ENCODE results near the gene CHI3L1. TPM values are rescaled to one million over a fixed set of nuclear protein-coding genes. Genes with fewer than 3 reads are reported as not detected.

Gene CHI3L1
- total and polyA plus RNA-seq, 2 donors from 2014 or later: 49.5 to 96.6 TPM

DNA sequence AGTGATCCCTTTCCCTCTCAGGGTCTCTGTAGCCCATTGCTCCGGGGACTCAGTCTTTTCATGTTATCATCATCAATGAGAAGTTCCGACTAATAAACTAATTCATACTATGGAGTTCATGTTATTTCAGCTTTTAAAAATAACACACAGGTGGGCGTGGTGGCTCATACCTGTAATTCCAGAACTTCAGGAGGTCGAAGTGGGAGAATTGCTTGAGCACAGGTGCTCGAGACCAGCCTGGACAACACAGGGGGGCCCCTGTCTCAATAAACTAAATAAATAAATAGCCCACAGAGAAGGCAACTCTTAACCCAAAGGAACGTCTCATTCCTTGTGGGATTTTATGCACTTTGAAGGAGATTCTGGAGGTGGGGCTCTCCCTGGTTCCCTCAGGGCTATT lies 25.3 kb downstream of the CHI3L1 start:
- H3K4me3 ChIP-seq (ENCODE audit: low read length in 3 of 3): no peak overlapping the region
- no peaks in the 10 kb centered on the region for H3K36me3 ChIP-seq (ENCODE audit: control insufficient read depth in 2 of 3, insufficient read depth in 3 of 3, low read length in 3 of 3)
- intact Hi-C loops (cut with DNase I): no loop called here
- no peaks in the 10 kb centered on the region for H3K4me1 ChIP-seq (ENCODE audit: control insufficient read depth in 2 of 3, insufficient read depth in 2 of 3, low read depth in 1 of 3, low read length in 3 of 3)
- TF ChIP-seq, protein P1, sequence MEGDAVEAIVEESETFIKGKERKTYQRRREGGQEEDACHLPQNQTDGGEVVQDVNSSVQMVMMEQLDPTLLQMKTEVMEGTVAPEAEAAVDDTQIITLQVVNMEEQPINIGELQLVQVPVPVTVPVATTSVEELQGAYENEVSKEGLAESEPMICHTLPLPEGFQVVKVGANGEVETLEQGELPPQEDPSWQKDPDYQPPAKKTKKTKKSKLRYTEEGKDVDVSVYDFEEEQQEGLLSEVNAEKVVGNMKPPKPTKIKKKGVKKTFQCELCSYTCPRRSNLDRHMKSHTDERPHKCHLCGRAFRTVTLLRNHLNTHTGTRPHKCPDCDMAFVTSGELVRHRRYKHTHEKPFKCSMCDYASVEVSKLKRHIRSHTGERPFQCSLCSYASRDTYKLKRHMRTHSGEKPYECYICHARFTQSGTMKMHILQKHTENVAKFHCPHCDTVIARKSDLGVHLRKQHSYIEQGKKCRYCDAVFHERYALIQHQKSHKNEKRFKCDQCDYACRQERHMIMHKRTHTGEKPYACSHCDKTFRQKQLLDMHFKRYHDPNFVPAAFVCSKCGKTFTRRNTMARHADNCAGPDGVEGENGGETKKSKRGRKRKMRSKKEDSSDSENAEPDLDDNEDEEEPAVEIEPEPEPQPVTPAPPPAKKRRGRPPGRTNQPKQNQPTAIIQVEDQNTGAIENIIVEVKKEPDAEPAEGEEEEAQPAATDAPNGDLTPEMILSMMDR (IDR thresholded peaks at IDR 0.05; ENCODE audit: borderline replicate concordance, extremely low read depth, insufficient read depth): no peak
- H3K9me3 ChIP-seq (ENCODE audit: control insufficient read depth in 2 of 3, insufficient read depth in 1 of 3, low read length in 3 of 3): no peaks in the 10 kb centered on the region
- no peak overlapping the region for H3K9ac ChIP-seq (ENCODE audit: low read length in 3 of 3)
- no peaks in the 10 kb centered on the region for H3K27me3 ChIP-seq (ENCODE audit: control insufficient read depth, insufficient read depth, low read length)
- no peak overlapping the region for H3K27ac ChIP-seq (ENCODE audit: low read depth in 2 of 2, low read length in 2 of 2)
- FAIRE-seq: no peak
- DNase-seq: no peak

DNA sequence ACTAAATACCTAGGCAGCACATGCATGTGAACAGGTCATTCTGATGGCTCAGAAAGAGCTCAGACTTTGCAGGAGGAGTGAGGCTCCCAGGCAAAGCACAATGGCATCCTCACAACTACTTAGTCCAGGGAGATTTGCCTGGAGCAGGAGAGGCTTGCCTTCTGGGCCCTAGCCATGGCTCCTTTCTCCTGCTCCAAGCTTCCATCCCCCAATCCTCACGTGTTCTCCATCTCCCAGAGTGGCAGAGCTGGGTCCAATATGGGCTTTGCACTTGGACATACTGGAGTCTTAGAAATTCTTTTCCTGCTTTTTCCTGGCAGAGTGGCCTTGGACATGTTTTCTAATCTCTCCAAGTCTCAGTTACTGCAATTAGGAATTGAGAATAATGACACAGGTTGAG lies 26.7 kb downstream of the CHI3L1 start:
- Histone ChIP-seq H3K36me3 (ENCODE audit: control insufficient read depth in 2 of 3, insufficient read depth in 3 of 3, low read length in 3 of 3) (no peaks in the 10 kb centered on the region), H3K9me3 (ENCODE audit: control insufficient read depth in 2 of 3, insufficient read depth in 1 of 3, low read length in 3 of 3) (no peaks in the 10 kb centered on the region), H3K9ac (ENCODE audit: low read length in 3 of 3) (no peak overlapping the region), H3K27me3 (ENCODE audit: control insufficient read depth, insufficient read depth, low read length) (no peaks in the 10 kb centered on the region), H3K27ac (ENCODE audit: low read depth in 2 of 2, low read length in 2 of 2) (no peak overlapping the region), H3K4me3 (ENCODE audit: low read length in 3 of 3) (no peak overlapping the region), H3K4me1 (ENCODE audit: control insufficient read depth in 2 of 3, insufficient read depth in 2 of 3, low read depth in 1 of 3, low read length in 3 of 3) (no peaks in the 10 kb centered on the region)
- TF ChIP-seq, protein P1 (IDR thresholded peaks at IDR 0.05; ENCODE audit: borderline replicate concordance, extremely low read depth, insufficient read depth): no peak
- intact Hi-C loops (cut with DNase I): no loop called here
- no peak for FAIRE-seq
- peak in 1 of 5 donors; percentile 7 for DNase-seq

DNA sequence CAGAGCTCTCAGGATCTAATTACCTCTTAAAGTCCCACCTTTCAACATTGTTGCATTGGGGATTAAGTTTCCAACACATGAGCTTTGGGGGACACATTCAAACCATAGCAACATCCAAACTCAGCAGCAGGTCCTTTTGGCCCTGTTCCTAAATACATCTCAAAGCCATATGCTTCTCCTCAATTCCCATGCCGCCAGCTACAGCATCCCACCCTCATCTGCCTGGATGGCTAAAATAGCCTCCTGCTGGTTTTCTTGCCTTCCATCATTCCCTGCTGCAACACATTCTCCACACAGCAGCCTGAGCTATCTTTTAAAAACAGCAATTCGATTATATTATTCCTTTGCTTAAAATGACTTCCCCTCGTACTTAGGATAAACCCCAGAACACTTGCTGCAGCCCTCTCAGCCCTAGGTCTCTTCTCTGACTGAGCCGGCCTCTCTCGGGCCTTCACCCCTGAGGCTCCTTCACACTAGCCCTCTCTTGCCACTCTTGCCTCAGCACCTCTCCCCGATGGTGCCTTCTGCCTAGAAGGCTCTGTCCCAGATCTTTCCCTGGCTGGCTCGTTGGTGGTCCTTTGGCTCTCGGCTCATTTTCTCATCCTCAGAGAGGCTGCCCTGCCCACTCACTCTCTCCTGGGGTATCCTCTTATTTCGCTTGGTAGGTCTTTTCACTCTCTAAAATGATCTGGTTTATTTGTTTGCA lies 27.4 kb downstream of the CHI3L1 start:
- H3K4me3 ChIP-seq (ENCODE audit: low read length in 3 of 3): no peak overlapping the region
- peaks cover 0 to under 1% (median 0%) of the 10 kb centered on the region in 3 donors for H3K4me1 ChIP-seq (ENCODE audit: control insufficient read depth in 2 of 3, insufficient read depth in 2 of 3, low read depth in 1 of 3, low read length in 3 of 3)
- peak in 1 of 5 donors; percentile 33 for DNase-seq
- no peaks in the 10 kb centered on the region for H3K27me3 ChIP-seq (ENCODE audit: control insufficient read depth, insufficient read depth, low read length)
- no peak for FAIRE-seq
- H3K9ac ChIP-seq (ENCODE audit: low read length in 3 of 3): no peak overlapping the region
- H3K27ac ChIP-seq (ENCODE audit: low read depth in 2 of 2, low read length in 2 of 2): no peak overlapping the region
- H3K9me3 ChIP-seq (ENCODE audit: control insufficient read depth in 2 of 3, insufficient read depth in 1 of 3, low read length in 3 of 3): no peaks in the 10 kb centered on the region
- intact Hi-C loops (cut with DNase I): no loop called here
- TF ChIP-seq, protein P1 (IDR thresholded peaks at IDR 0.05; ENCODE audit: borderline replicate concordance, extremely low read depth, insufficient read depth): no peak
- no peaks in the 10 kb centered on the region for H3K36me3 ChIP-seq (ENCODE audit: control insufficient read depth in 2 of 3, insufficient read depth in 3 of 3, low read length in 3 of 3)
